HepG2 (cell line): ENCODE data around the gene PODN. TPM values are rescaled to one million over a fixed set of nuclear protein-coding genes. Genes with fewer than 3 reads are reported as not detected.

Source experiments
- ATAC-seq: fragments of 200-7000 bp; cut with Tn5 transposase; 3 replicates; pipeline ENCODE4 v1.9.1; 2020; ENCODE audit warnings: mild to moderate bottlenecking, moderate library complexity
- BruUV-seq: library from RNA; stranded (reverse); fragments of 400-500 nt; replicated peaks from 2 replicates; lab custom pipeline; 2021; lab: Mats Ljungman, UMichigan
- CTCF ChIA-PET: fragments of 300-600 bp; formaldehyde crosslinking; extraction: SDS; loops from one replicate; lab custom pipeline; 2021; ENCODE audit warnings: low total read pairs, inconsistent platforms, low intra/inter-chr PET ratio; lab: Yijun Ruan, JAX
- POLR2A ChIA-PET: fragments of 350-600 bp; sonication (Branson Sonifier 250); formaldehyde crosslinking; loops from one replicate; lab custom pipeline; 2020; ENCODE audit warnings: antibody characterized with exemption, inconsistent platforms; lab: Yijun Ruan, JAX
- DNase-seq: peaks from one replicate; pipeline ENCODE4 v3.0.0-alpha.2; 2015; ENCODE audit warnings: low spot score
- FAIRE-seq: peaks from 3 replicates; lab custom pipeline; 2011; peaks lifted over from hg19 to GRCh38; lab: Jason Lieb, UNC
- H2AFZ ChIP-seq: one replicate; pipeline ENCODE4 v1.6.1; 2011; ENCODE audit warnings: low read length, inconsistent platforms
- H3K27ac ChIP-seq: fragments of 300-600 bp; 3 replicates; pipeline ENCODE4 v1.8.0; 2011; ENCODE audit warnings: mixed run types, mild to moderate bottlenecking, mixed read lengths, low read length, inconsistent platforms; ENCODE audit not compliant: insufficient read depth; ENCODE audit errors: extremely low read length
- H3K27me3 ChIP-seq, 2 experiments: fragments of 200-600 bp in 1 of 2; 2 replicates in 1 of 2; 3 replicates in 1 of 2; pipeline versions ENCODE4 v1.6.0 to v1.8.0; 2011; ENCODE audit warnings: low read length in 2 of 2, mild to moderate bottlenecking in 2 of 2, moderate library complexity in 2 of 2, inconsistent platforms in 1 of 2; ENCODE audit not compliant: insufficient read depth in 2 of 2, control insufficient read depth in 1 of 2
- H3K36me3 ChIP-seq, 2 experiments: fragments of 200-600 bp in 1 of 2; replicated peaks in 1 of 2; 2 replicates in 1 of 2; 3 replicates in 1 of 2; pipeline versions ENCODE4 v1.5.1 to v1.8.0; 2011; ENCODE audit warnings: low read length in 2 of 2, inconsistent platforms in 1 of 2; ENCODE audit not compliant: insufficient read depth in 2 of 2, control insufficient read depth in 1 of 2
- H3K4me1 ChIP-seq: 2 replicates; pipeline ENCODE4 v1.5.1; 2012; ENCODE audit warnings: low read length, inconsistent platforms; ENCODE audit not compliant: insufficient read depth
- H3K4me2 ChIP-seq: 2 replicates; pipeline ENCODE4 v1.6.0; 2011; ENCODE audit warnings: low read depth, low read length, inconsistent platforms
- H3K4me3 ChIP-seq, 3 experiments: fragments of 200-600 bp in 1 of 3; sonication (generic), shearing (Covaris generic) in 1 of 3; replicated peaks in 1 of 3; 2 replicates each; pipeline ENCODE4 v1.5.1; 2011 to 2016; ENCODE audit warnings: low read length in 3 of 3, inconsistent platforms in 2 of 3, low read depth in 2 of 3, mild to moderate bottlenecking in 2 of 3, control low read depth in 1 of 3, mixed read lengths in 1 of 3; ENCODE audit not compliant: insufficient read depth in 1 of 3
- H3K79me2 ChIP-seq: one replicate; pipeline ENCODE4 v1.6.1; 2011; ENCODE audit warnings: low read length, inconsistent platforms; ENCODE audit not compliant: insufficient read depth
- H3K9ac ChIP-seq: 2 replicates; pipeline ENCODE4 v1.6.0; 2011; ENCODE audit warnings: mild to moderate bottlenecking, low read depth, low read length, inconsistent platforms; ENCODE audit not compliant: insufficient read depth
- H3K9me3 ChIP-seq: 2 replicates; pipeline ENCODE4 v1.5.1; 2012; ENCODE audit warnings: mild to moderate bottlenecking, low read length
- H4K20me1 ChIP-seq: 2 replicates; pipeline ENCODE4 v1.6.0; 2011; ENCODE audit warnings: inconsistent platforms, mild to moderate bottlenecking, low read length, moderate library complexity; ENCODE audit not compliant: insufficient read depth
- KDM2A ChIP-seq: sonication (generic); formaldehyde crosslinking; IDR thresholded peaks from 2 replicates; pipeline ENCODE4 v1.4.0; 2020; ENCODE audit warnings: low read depth, missing genetic modification reagents, borderline replicate concordance
- KLF15 ChIP-seq: sonication (generic); formaldehyde crosslinking; IDR thresholded peaks from 2 replicates; pipeline ENCODE4 v1.8.1; 2023; ENCODE audit warnings: borderline replicate concordance, mild to moderate bottlenecking, inconsistent platforms, missing genetic modification reagents, mixed read lengths
- KMT2B ChIP-seq: IDR thresholded peaks from 2 replicates; pipeline ENCODE4 v1.6.1; 2016; ENCODE audit warnings: missing genetic modification reagents, missing compliant biosample characterization
- NAIF1 ChIP-seq: sonication (generic); formaldehyde crosslinking; IDR thresholded peaks from 2 replicates; pipeline ENCODE4 v1.5.0; 2020; ENCODE audit warnings: mild to moderate bottlenecking, missing genetic modification reagents, borderline replicate concordance
- PAXIP1 ChIP-seq: sonication (generic); formaldehyde crosslinking; conservative IDR thresholded peaks from 2 replicates; pipeline ENCODE4 v1.4.0; 2020; ENCODE audit warnings: mild to moderate bottlenecking, missing genetic modification reagents, moderate library complexity
- PHF5A ChIP-seq: IDR thresholded peaks from one replicate; pipeline ENCODE4 v1.6.1; 2018; ENCODE audit warnings: low read depth, missing genetic modification reagents; ENCODE audit not compliant: unreplicated experiment
- RFXAP ChIP-seq: sonication (generic); formaldehyde crosslinking; IDR thresholded peaks from 2 replicates; pipeline ENCODE4 v1.4.0; 2020; ENCODE audit warnings: missing genetic modification reagents, borderline replicate concordance
- RXRA ChIP-seq: sonication (generic); formaldehyde crosslinking; IDR thresholded peaks from 2 replicates; pipeline ENCODE4 v1.5.1; 2020; ENCODE audit warnings: missing genetic modification reagents
- SOX6 ChIP-seq, 2 experiments: fragments of 450-650 bp in 1 of 2; sonication (generic) in 1 of 2; formaldehyde crosslinking in 1 of 2; IDR thresholded peaks; 2 replicates each; pipeline versions ENCODE4 v1.4.0 to v1.6.1; 2017 to 2020; ENCODE audit warnings: antibody characterized with exemption in 1 of 2, mild to moderate bottlenecking in 1 of 2, missing genetic modification reagents in 1 of 2
- TFAP4 ChIP-seq: sonication (generic); IDR thresholded peaks from 2 replicates; pipeline ENCODE4 v1.6.1; 2016; ENCODE audit warnings: low read depth, borderline replicate concordance
- THRA ChIP-seq: sonication (generic); formaldehyde crosslinking; IDR thresholded peaks from 2 replicates; pipeline ENCODE4 v1.4.0; 2020; ENCODE audit warnings: missing genetic modification reagents, borderline replicate concordance
- ZNF281 ChIP-seq: sonication (generic); formaldehyde crosslinking; IDR thresholded peaks from 2 replicates; pipeline ENCODE4 v1.4.0; 2020; ENCODE audit warnings: missing genetic modification reagents, borderline replicate concordance
- ZNF30 ChIP-seq: sonication (generic); formaldehyde crosslinking; IDR thresholded peaks from 2 replicates; pipeline ENCODE4 v1.5.0; 2020; ENCODE audit warnings: mild to moderate bottlenecking, missing genetic modification reagents
- WGBS: methylation state at CpG from one replicate; pipeline ENCODE4 v1.1.6; 2017; ENCODE audit warnings: low lambda C conversion rate; 5-methylcytosine and 5-hydroxymethylcytosine counted together
- in situ Hi-C: cut with HindIII; loops from 2 replicates; pipeline ENCODE4 v1.10.0; 2017; ENCODE audit warnings: low pct_unique_long_range_greater_than_20kb; ENCODE audit not compliant: extremely low pct_ligation_motif_present
- intact Hi-C: fragments of 100-400 bp; cut with micrococcal nuclease; formaldehyde crosslinking; loops from one replicate; pipeline ENCODE4 v1.10.0; 2022; ENCODE audit not compliant: unreplicated experiment
- polyA plus RNA-seq, 8 experiments: library from polyadenylated mRNA; depleted of rRNA in 3 of 8; stranded (reverse) in 7 of 8; unstranded in 1 of 8; fragments of >200 nt; fragmentation: Illumina TruSeq in 4 of 8; extraction: Trizol in 4 of 8; gene quantifications; 2 replicates each; pipeline versions ENCODE4 v1.2.1 to v1.2.3, GENCODE V29; 2011 to 2016; ENCODE audit warnings: low read depth in 4 of 8, missing spikeins in 1 of 8, mixed read lengths in 1 of 8; ENCODE audit not compliant: insufficient read depth in 1 of 8
- total RNA-seq, 5 experiments: library from RNA; depleted of rRNA; stranded (reverse); fragments of >200 nt; fragmentation: Illumina TruSeq; extraction: Trizol; gene quantifications; 2 replicates each; pipeline ENCODE4 v1.2.3, GENCODE V29; 2016; ENCODE audit warnings: low read depth in 1 of 5

Gene PODN
- total and polyA plus RNA-seq, 2 of the 13 experiments (the other 11 are each of a cell fraction or from before 2014, with no cell fraction given), result 0.13 TPM; not detected in 1

GRCh38 chr1:53108646-53109580, 46.9 kb downstream of the PODN start:
- in situ Hi-C loops, result no loop called here
- no peak overlapping the region for H2AFZ ChIP-seq
- H3K9ac ChIP-seq, result no peak overlapping the region; the same call in 1 of the 2 replicates
- H3K4me3 ChIP-seq, result 0 out of 6 replicates have a peak overlapping the region, but pooled peaks of 1 of the 3 experiments have one; percentile 5
- no peaks in the 10 kb centered on the region for H3K79me2 ChIP-seq
- H3K27me3 ChIP-seq, result peaks cover 5 to 65% of the 10 kb centered on the region in 2 experiments
- peaks cover 95% of the 10 kb centered on the region for H3K4me1 ChIP-seq
- no peak for ATAC-seq
- peak overlapping the region; percentile 77 for H3K4me2 ChIP-seq
- BruUV-seq, result no TSS peak
- ChIA-PET CTCF (no interaction called here), POLR2A (interaction anchor here (0.7 to 2.7 kb wide), 4 partner anchors 13 to 406 kb away, joined by 3 to 20 read pairs (median 4); partner anchors contain the start of gene ECHDC2)
- no peaks in the 10 kb centered on the region; the same call in 1 of the 2 replicates for H3K9me3 ChIP-seq
- H4K20me1 ChIP-seq, result no peaks in the 10 kb centered on the region
- intact Hi-C loops, result no loop called here
- 52% methylated on average over 10 of the region's 14 CpGs for WGBS
- no peak for FAIRE-seq
- H3K36me3 ChIP-seq, result no peaks in the 10 kb centered on the region
- no peak for DNase-seq
- no peak overlapping the region for H3K27ac ChIP-seq
- no peak for TF ChIP-seq ZNF281 (CRISPR knock-in tag)
- 0 out of 2 replicates have a peak, but pooled peaks have one; percentile 21 for TF ChIP-seq PAXIP1 (CRISPR knock-in tag)
- TF ChIP-seq TFAP4, result no peak
- no peak for TF ChIP-seq SOX6 (IDR thresholded peaks at IDR 0.05)
- TF ChIP-seq SOX6 (CRISPR knock-in tag; IDR thresholded peaks at IDR 0.05), result no peak
- no peak for TF ChIP-seq KMT2B (CRISPR knock-in tag)
- TF ChIP-seq KDM2A (CRISPR knock-in tag), result 0 out of 2 replicates have a peak, but pooled peaks have one; percentile 6
- no peak for TF ChIP-seq PHF5A
- no peak for TF ChIP-seq NAIF1 (CRISPR knock-in tag)
- TF ChIP-seq ZNF30, result no peak
- peak; percentile 49; the same call in 1 of the 2 replicates for TF ChIP-seq THRA (CRISPR knock-in tag)
- TF ChIP-seq RXRA (CRISPR knock-in tag), result no peak
- no peak for TF ChIP-seq RFXAP (CRISPR knock-in tag)
- TF ChIP-seq KLF15 (CRISPR knock-in tag), result no peak
